Mesendoderm (in vitro differentiated cells): ENCODE measurements around the gene CPT1A.

Experiments
- DNase-seq: peaks from one replicate; pipeline ENCODE4 v3.0.0; 2013
- H2AK5ac ChIP-seq: 2 replicates; pipeline ENCODE4 v1.6.1; 2013; ENCODE audit warnings: low read length, inconsistent platforms
- H2BK120ac ChIP-seq: 2 replicates; pipeline ENCODE4 v1.6.1; 2013; ENCODE audit warnings: low read depth, mild to moderate bottlenecking, low read length, moderate library complexity, mixed read lengths
- H2BK15ac ChIP-seq: replicated peaks from 2 replicates; pipeline ENCODE4 v1.6.1; 2013; ENCODE audit warnings: low read depth, mild to moderate bottlenecking, moderate library complexity
- H2BK5ac ChIP-seq: 2 replicates; pipeline ENCODE4 v1.6.1; 2013; ENCODE audit warnings: low read length, inconsistent platforms
- H3K18ac ChIP-seq: 2 replicates; pipeline ENCODE4 v1.6.1; 2013; ENCODE audit warnings: mild to moderate bottlenecking, low read length, mixed read lengths
- H3K23ac ChIP-seq: one replicate; pipeline ENCODE4 v1.6.1; 2013; ENCODE audit warnings: low read length
- H3K27ac ChIP-seq: 2 replicates; pipeline ENCODE4 v1.5.1; 2013; ENCODE audit warnings: low read depth, mild to moderate bottlenecking, inconsistent platforms, low read length, moderate library complexity
- H3K27me3 ChIP-seq: 2 replicates; pipeline ENCODE4 v1.6.1; 2013; ENCODE audit warnings: low read length, control low read depth, mild to moderate bottlenecking, inconsistent platforms; ENCODE audit not compliant: insufficient read depth, poor library complexity
- H3K36me3 ChIP-seq: 2 replicates; pipeline ENCODE4 v1.6.1; 2013; ENCODE audit warnings: low read length, inconsistent platforms; ENCODE audit not compliant: control insufficient read depth, insufficient read depth
- H3K4ac ChIP-seq: one replicate; pipeline ENCODE4 v1.6.1; 2013; ENCODE audit warnings: low read depth, mild to moderate bottlenecking, low read length, moderate library complexity
- H3K4me1 ChIP-seq: 2 replicates; pipeline ENCODE4 v1.6.1; 2013; ENCODE audit warnings: low read depth, low read length, inconsistent platforms; ENCODE audit not compliant: control insufficient read depth
- H3K4me2 ChIP-seq: 2 replicates; pipeline ENCODE4 v1.6.1; 2013; ENCODE audit warnings: low read length
- H3K4me3 ChIP-seq: 2 replicates; pipeline ENCODE4 v1.5.1; 2013; ENCODE audit warnings: mild to moderate bottlenecking, low read length
- H3K56ac ChIP-seq: one replicate; pipeline ENCODE4 v1.6.1; 2013; ENCODE audit warnings: low read length
- H3K79me1 ChIP-seq: 2 replicates; pipeline ENCODE4 v1.6.1; 2013; ENCODE audit warnings: low read length, inconsistent platforms
- H3K79me2 ChIP-seq: 2 replicates; pipeline ENCODE4 v1.6.1; 2013; ENCODE audit warnings: mild to moderate bottlenecking, low read length; ENCODE audit not compliant: control insufficient read depth, insufficient read depth
- H3K9ac ChIP-seq: 2 replicates; pipeline ENCODE4 v1.6.1; 2013; ENCODE audit warnings: low read length, inconsistent platforms
- H4K5ac ChIP-seq: one replicate; pipeline ENCODE4 v1.6.1; 2013; ENCODE audit warnings: low read length
- H4K8ac ChIP-seq: one replicate; pipeline ENCODE4 v1.6.1; 2013; ENCODE audit warnings: low read depth, mild to moderate bottlenecking, control low read depth, low read length, moderate library complexity
- WGBS: extraction: QIAGEN DNeasy Blood & Tissue Kit; methylation state at CpG from one replicate; pipeline ENCODE4 v1.1.7; 2013; ENCODE audit warnings: low lambda C conversion rate, missing lambda C conversion rate; ENCODE audit not compliant: insufficient coverage; ENCODE audit errors: extremely low coverage; 5-methylcytosine and 5-hydroxymethylcytosine counted together

The CPT1A gene

GRCh38 chr11:68838572-68838964 lies 3.1 kb downstream of the CPT1A start:
- no CpG with 5 or more reads among the region's 8 CpGs for WGBS
- H3K27ac ChIP-seq = peak overlapping the region; percentile 30

DNA sequence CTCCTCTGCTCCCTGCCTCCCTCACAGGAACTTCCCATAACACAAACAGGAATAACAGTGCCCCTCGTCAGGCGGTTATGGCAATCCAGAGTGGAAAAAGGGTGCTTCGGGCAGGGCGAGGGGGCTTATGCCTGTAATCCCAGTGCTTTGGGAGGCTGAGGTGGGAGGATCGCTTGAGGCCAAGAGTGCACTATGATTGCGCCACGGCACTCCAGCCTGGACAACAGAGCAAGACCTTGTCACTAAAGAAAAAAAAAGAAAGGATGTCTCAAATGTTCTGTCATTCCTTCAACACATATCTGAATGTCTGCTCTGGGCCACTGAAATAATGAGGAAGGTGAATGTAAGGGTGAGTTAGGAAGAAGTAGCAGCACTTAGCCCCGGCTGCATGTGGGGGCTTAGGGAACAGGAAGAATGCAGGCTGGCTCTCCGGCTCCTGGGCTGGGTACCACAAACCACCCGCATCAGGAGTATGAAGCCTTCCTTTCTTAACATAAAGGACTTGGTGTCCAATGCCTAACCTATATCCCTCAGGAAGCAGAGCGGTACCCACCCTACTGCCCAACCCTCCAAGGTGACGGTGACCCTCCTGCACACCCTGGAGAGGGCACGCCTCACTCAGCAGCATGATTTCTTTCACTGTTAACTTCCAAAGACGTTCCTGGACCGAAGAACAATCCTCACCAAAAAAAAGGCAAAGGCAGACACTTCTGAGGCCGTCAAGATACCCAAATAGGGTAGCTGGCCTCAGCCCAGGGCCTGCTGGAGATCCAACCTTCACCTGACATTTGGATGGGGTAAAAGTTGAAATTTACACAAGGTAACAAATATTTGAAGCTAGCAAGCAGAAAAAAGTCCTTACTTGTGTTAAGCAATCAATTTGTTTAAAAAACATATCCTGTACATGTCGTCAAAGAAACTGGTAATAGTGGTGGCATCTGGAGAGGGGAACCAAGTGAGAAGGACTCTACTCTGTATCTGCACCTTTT lies 3.8 kb downstream of the CPT1A start:
- H3K18ac ChIP-seq = no peak overlapping the region
- no peak overlapping the region for H3K4ac ChIP-seq
- H3K79me1 ChIP-seq = no peaks in the 10 kb centered on the region
- H3K27ac ChIP-seq = no peak overlapping the region
- no peaks in the 10 kb centered on the region for H3K79me2 ChIP-seq
- no peak overlapping the region for H3K4me3 ChIP-seq
- H3K4me1 ChIP-seq = peaks cover 4% of the 10 kb centered on the region
- DNase-seq = no peak
- no peak overlapping the region for H2BK15ac ChIP-seq
- no peak overlapping the region for H4K8ac ChIP-seq
- no peaks in the 10 kb centered on the region for H3K36me3 ChIP-seq
- H3K9ac ChIP-seq = no peak overlapping the region
- no peak overlapping the region for H3K4me2 ChIP-seq
- no peak overlapping the region for H4K5ac ChIP-seq
- no CpG with 5 or more reads among the region's 17 CpGs for WGBS
- H2AK5ac ChIP-seq = no peak overlapping the region
- H3K23ac ChIP-seq = no peak overlapping the region
- peak overlapping the region; percentile 27 for H3K56ac ChIP-seq
- no peak overlapping the region for H2BK5ac ChIP-seq
- peaks cover 11% of the 10 kb centered on the region for H3K27me3 ChIP-seq
- H2BK120ac ChIP-seq = no peak overlapping the region

More at GRCh38 chr11:68838572-68838964, 3.1 kb downstream of the CPT1A start:
- Histone ChIP-seq H2BK15ac (no peak overlapping the region), H3K36me3 (no peaks in the 10 kb centered on the region), H3K79me2 (no peaks in the 10 kb centered on the region), H2BK5ac (no peak overlapping the region), H4K8ac (no peak overlapping the region), H3K56ac (peak overlapping the region; percentile 80), H3K4me1 (peaks cover 4% of the 10 kb centered on the region), H3K4ac (no peak overlapping the region), H3K4me3 (no peak overlapping the region), H4K5ac (no peak overlapping the region), H2BK120ac (no peak overlapping the region), H3K9ac (peak overlapping the region; percentile 66), H3K23ac (no peak overlapping the region), H2AK5ac (no peak overlapping the region), H3K27me3 (peaks cover 17% of the 10 kb centered on the region), H3K79me1 (no peaks in the 10 kb centered on the region), H3K18ac (no peak overlapping the region), H3K4me2 (peak overlapping the region; percentile 74)
- no peak for DNase-seq

DNA sequence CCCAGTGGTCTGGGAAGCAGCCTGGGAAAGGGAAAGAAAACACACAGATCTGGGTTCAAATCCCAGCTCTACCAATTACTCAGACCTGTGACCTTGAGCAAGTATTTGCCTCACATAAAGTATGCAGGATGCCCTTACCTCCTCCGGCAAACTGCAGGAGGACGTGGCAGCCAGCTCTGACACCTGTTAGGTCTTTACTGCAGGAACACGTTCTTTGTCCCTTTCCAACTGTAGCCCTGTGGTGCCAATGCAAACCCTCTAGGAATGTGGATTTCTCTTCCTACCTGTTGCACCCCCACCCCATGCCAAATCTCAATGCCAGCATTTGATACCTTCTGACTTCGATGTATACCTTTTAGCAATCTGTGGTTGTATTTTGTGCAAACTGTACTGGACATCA lies 6.0 kb downstream of the CPT1A start:
- no peak overlapping the region for H3K18ac ChIP-seq
- H2BK15ac ChIP-seq = no peak overlapping the region
- no peak overlapping the region for H3K27ac ChIP-seq
- no peaks in the 10 kb centered on the region for H3K36me3 ChIP-seq
- H4K8ac ChIP-seq = no peak overlapping the region
- H3K79me2 ChIP-seq = peaks cover 1% of the 10 kb centered on the region
- no peak for DNase-seq
- H3K79me1 ChIP-seq = no peaks in the 10 kb centered on the region
- H3K4me2 ChIP-seq = no peak overlapping the region
- no peak overlapping the region for H3K4ac ChIP-seq
- H3K4me3 ChIP-seq = no peak overlapping the region
- no peaks in the 10 kb centered on the region for H3K27me3 ChIP-seq
- H2BK5ac ChIP-seq = no peak overlapping the region
- H2BK120ac ChIP-seq = no peak overlapping the region
- no peak overlapping the region for H3K56ac ChIP-seq
- H2AK5ac ChIP-seq = no peak overlapping the region
- no peak overlapping the region for H3K23ac ChIP-seq
- H3K4me1 ChIP-seq = peaks cover 4% of the 10 kb centered on the region
- H3K9ac ChIP-seq = no peak overlapping the region
- no CpG with 5 or more reads among the region's 4 CpGs for WGBS
- no peak overlapping the region for H4K5ac ChIP-seq

DNA sequence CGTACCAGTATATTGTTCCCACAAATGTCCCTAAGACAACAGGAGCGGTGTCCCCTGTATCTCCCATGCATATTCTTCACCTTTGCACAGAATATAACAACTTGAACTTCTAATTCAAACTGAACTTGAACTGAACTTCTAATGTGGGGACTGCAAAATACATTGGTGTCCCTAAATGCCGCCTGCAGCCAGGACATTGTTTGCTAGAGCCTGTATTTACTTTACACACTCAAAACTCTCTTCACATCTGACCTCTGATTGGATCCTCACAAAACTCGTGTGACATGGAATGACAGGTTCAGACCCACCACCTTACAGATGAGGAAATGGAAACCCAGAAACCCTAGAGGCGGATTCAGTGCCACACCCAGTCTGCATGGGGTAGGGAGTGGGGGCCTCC lies 6.4 kb downstream of the CPT1A start:
- H3K27me3 ChIP-seq = no peaks in the 10 kb centered on the region
- no peak overlapping the region for H4K8ac ChIP-seq
- no CpG with 5 or more reads among the region's 5 CpGs for WGBS
- DNase-seq = no peak
- no peaks in the 10 kb centered on the region for H3K36me3 ChIP-seq
- no peak overlapping the region for H3K23ac ChIP-seq
- peaks cover 6% of the 10 kb centered on the region for H3K4me1 ChIP-seq
- H2AK5ac ChIP-seq = no peak overlapping the region
- H3K79me1 ChIP-seq = no peaks in the 10 kb centered on the region
- H3K4me2 ChIP-seq = no peak overlapping the region
- no peak overlapping the region for H3K56ac ChIP-seq
- H3K4me3 ChIP-seq = no peak overlapping the region
- peaks cover 1% of the 10 kb centered on the region for H3K79me2 ChIP-seq
- H2BK15ac ChIP-seq = no peak overlapping the region
- no peak overlapping the region for H3K18ac ChIP-seq
- no peak overlapping the region for H3K4ac ChIP-seq
- no peak overlapping the region for H3K27ac ChIP-seq
- no peak overlapping the region for H2BK120ac ChIP-seq
- no peak overlapping the region for H2BK5ac ChIP-seq
- H4K5ac ChIP-seq = no peak overlapping the region
- no peak overlapping the region for H3K9ac ChIP-seq

- Histone ChIP-seq H2BK120ac (no peak overlapping the region), H3K4me2 (no peak overlapping the region), H3K79me2 (peaks cover 1% of the 10 kb centered on the region), H3K9ac (no peak overlapping the region), H4K8ac (no peak overlapping the region), H4K5ac (no peak overlapping the region), H3K23ac (no peak overlapping the region), H3K4ac (no peak overlapping the region), H3K79me1 (no peaks in the 10 kb centered on the region), H3K36me3 (no peaks in the 10 kb centered on the region), H3K27me3 (no peaks in the 10 kb centered on the region), H2AK5ac (no peak overlapping the region), H3K27ac (no peak overlapping the region), H2BK5ac (no peak overlapping the region), H2BK15ac (no peak overlapping the region), H3K4me1 (peaks cover 2% of the 10 kb centered on the region), H3K18ac (no peak overlapping the region), H3K56ac (no peak overlapping the region), H3K4me3 (no peak overlapping the region)
- no CpG with 5 or more reads among the region's 8 CpGs for WGBS
- no peak for DNase-seq
Observed at GRCh38 chr11:68832476-68833181, 9.1 kb downstream of the CPT1A start.
